Vagina (tissue), 2 donors: Measurements from ENCODE around the gene KRTAP10-7. TPM values are rescaled to one million over a fixed set of nuclear protein-coding genes. Genes with fewer than 3 reads are reported as not detected.
A peak's percentile ranks its signal among the peaks of the same experiment; 100 is the strongest.

ENCODE experiments used
- DNase-seq, 2 donors: peaks; one replicate each; pipeline ENCODE4 v3.0.0-alpha.2; 2017; ENCODE audit errors: extremely low spot score in 2 of 2
- H3K27ac ChIP-seq: fragments of 200-600 bp; sonication (generic); one replicate; pipeline ENCODE4 v1.5.1; 2019
- H3K27me3 ChIP-seq: fragments of 200-600 bp; sonication (generic); one replicate; pipeline ENCODE4 v1.5.1; 2019
- H3K36me3 ChIP-seq, 2 donors: fragments of 200-600 bp; sonication (generic); one replicate each; pipeline ENCODE4 v1.5.1; 2017 to 2019
- H3K4me1 ChIP-seq: fragments of 200-600 bp; sonication (generic); one replicate; pipeline ENCODE4 v1.5.1; 2019
- H3K4me3 ChIP-seq, 2 donors: fragments of 200-600 bp; sonication (generic); 1 replicate in 1 of 2; 2 replicates in 1 of 2; pipeline ENCODE4 v1.5.1; 2016 to 2019
- H3K9me3 ChIP-seq: fragments of 200-600 bp; sonication (generic); one replicate; pipeline ENCODE4 v1.5.1; 2019
- POLR2A ChIP-seq, 2 donors: fragments of 450-650 bp; IDR thresholded peaks; one replicate each; pipeline ENCODE4 v1.6.1; 2017; ENCODE audit warnings: antibody characterized with exemption in 2 of 2, mild to moderate bottlenecking in 2 of 2, moderate library complexity in 2 of 2
- POLR2AphosphoS5 ChIP-seq, 2 donors: sonication (generic); formaldehyde crosslinking; IDR thresholded peaks; one replicate each; pipeline ENCODE4 v1.9.0; 2017; ENCODE audit warnings: antibody characterized with exemption in 2 of 2, mild to moderate bottlenecking in 2 of 2, low read depth in 1 of 2; ENCODE audit not compliant: insufficient read depth in 1 of 2
- intact Hi-C: fragments of 100-400 bp; cut with DNase I; formaldehyde crosslinking; loops from one replicate; pipeline ENCODE4 v1.15.1; 2023
- total RNA-seq: library from RNA; depleted of rRNA; stranded (reverse); fragments of >200 nt; gene quantifications from one replicate; pipeline ENCODE4 v1.2.3, GENCODE V29; 2016
- TF ChIP-seq, protein P1 (sequence below), 3 experiments: fragments of 450-650 bp in 2 of 3; fragments of 200-600 bp in 1 of 3; sonication (generic) in 1 of 3; IDR thresholded peaks; one replicate each; pipeline ENCODE4 v1.5.1; 2017 to 2019; ENCODE audit warnings: antibody characterized with exemption in 3 of 3, mild to moderate bottlenecking in 2 of 3, moderate library complexity in 2 of 3

Gene KRTAP10-7
- total RNA-seq, 1 donor from 2014 or later: not detected

- TF ChIP-seq POLR2AphosphoS5 (IDR thresholded peaks at IDR 0.05; ENCODE audit: insufficient read depth in 1 of 2, low read depth in 1 of 2) (no peak), POLR2A (IDR thresholded peaks at IDR 0.05) (no peak)
- TF ChIP-seq, protein P1, sequence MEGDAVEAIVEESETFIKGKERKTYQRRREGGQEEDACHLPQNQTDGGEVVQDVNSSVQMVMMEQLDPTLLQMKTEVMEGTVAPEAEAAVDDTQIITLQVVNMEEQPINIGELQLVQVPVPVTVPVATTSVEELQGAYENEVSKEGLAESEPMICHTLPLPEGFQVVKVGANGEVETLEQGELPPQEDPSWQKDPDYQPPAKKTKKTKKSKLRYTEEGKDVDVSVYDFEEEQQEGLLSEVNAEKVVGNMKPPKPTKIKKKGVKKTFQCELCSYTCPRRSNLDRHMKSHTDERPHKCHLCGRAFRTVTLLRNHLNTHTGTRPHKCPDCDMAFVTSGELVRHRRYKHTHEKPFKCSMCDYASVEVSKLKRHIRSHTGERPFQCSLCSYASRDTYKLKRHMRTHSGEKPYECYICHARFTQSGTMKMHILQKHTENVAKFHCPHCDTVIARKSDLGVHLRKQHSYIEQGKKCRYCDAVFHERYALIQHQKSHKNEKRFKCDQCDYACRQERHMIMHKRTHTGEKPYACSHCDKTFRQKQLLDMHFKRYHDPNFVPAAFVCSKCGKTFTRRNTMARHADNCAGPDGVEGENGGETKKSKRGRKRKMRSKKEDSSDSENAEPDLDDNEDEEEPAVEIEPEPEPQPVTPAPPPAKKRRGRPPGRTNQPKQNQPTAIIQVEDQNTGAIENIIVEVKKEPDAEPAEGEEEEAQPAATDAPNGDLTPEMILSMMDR (IDR thresholded peaks at IDR 0.05): no peak
- Histone ChIP-seq H3K4me1 (no peaks in the 10 kb centered on the region), H3K4me3 (no peak overlapping the region), H3K27me3 (no peaks in the 10 kb centered on the region), H3K9me3 (peaks cover 5% of the 10 kb centered on the region), H3K27ac (no peak overlapping the region), H3K36me3 (no peaks in the 10 kb centered on the region)
- intact Hi-C loops: no loop called here
- DNase-seq: peak in 1 of 2 donors; percentile 34
Measured at GRCh38 chr21:44614961-44615391, 14.6 kb downstream of the KRTAP10-7 start.

DNA sequence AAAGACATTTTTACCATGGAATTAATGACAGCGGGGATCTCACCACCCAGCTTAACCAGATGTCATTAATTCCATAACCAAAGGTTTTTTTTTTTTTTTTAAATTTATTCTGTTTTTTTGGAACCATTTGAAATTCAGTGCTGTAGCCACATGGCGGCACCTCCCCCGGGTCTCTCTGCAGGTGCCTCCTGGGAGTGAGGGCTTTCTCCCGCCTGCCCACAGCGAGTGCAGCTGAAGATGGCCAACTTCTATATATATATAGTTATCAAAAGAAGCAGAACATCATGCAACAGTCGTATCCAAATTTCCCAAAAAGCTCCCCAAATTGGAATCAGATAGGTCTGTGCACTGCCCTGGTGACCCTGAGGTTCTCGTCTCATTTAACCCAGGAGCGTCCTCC, 15.1 kb downstream of the KRTAP10-7 start:
- no peak overlapping the region for H3K27ac ChIP-seq
- peaks cover 5% of the 10 kb centered on the region for H3K9me3 ChIP-seq
- no peak overlapping the region for H3K4me3 ChIP-seq
- no peak for DNase-seq
- H3K4me1 ChIP-seq: no peaks in the 10 kb centered on the region
- TF ChIP-seq, protein P1 (IDR thresholded peaks at IDR 0.05): no peak
- TF ChIP-seq POLR2A (IDR thresholded peaks at IDR 0.05) (no peak), POLR2AphosphoS5 (IDR thresholded peaks at IDR 0.05; ENCODE audit: insufficient read depth in 1 of 2, low read depth in 1 of 2) (no peak)
- no peaks in the 10 kb centered on the region for H3K27me3 ChIP-seq
- H3K36me3 ChIP-seq: no peaks in the 10 kb centered on the region
- intact Hi-C loops: no loop called here

DNA sequence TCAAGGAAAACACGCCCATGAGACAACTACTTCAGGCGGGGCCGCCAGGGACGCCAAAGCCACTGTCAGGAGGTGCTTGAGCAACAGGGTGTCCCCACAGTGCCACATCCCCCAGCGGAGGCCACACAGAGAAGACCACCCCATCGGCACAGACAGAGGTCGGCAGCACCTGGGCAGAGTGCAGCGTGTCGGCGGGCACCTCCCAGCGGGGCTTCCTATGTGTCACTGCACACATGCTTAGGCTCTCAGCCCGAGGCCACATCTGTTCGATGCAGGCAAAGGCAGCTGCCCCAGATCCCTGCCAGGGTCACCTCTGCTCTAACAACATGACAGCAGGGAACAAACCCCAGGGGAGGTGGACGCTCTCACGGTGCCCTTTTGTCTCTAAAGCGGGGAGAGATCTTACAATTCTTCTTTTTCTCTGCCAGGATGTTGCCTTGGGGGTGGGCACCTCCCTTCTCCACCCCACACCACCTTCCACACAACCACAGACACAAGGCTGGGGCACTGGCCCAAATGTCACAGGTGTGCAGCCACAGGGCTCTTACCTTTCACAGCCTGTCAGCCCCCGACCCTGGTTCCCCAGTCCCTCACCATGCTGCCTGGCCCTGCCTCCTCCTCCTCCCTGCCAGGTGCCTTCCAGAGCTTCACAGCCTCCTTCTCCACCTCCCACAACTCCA, 15.7 kb downstream of the KRTAP10-7 start:
- no peaks in the 10 kb centered on the region for H3K27me3 ChIP-seq
- no peaks in the 10 kb centered on the region for H3K4me1 ChIP-seq
- TF ChIP-seq, protein P1 (IDR thresholded peaks at IDR 0.05): no peak
- TF ChIP-seq POLR2AphosphoS5 (IDR thresholded peaks at IDR 0.05; ENCODE audit: insufficient read depth in 1 of 2, low read depth in 1 of 2) (no peak), POLR2A (IDR thresholded peaks at IDR 0.05) (no peak)
- H3K9me3 ChIP-seq: peaks cover 5% of the 10 kb centered on the region
- intact Hi-C loops: no loop called here
- peak in 1 of 2 donors; percentile 95 for DNase-seq
- no peak overlapping the region for H3K27ac ChIP-seq
- H3K36me3 ChIP-seq: no peaks in the 10 kb centered on the region
- H3K4me3 ChIP-seq: no peak overlapping the region

DNA sequence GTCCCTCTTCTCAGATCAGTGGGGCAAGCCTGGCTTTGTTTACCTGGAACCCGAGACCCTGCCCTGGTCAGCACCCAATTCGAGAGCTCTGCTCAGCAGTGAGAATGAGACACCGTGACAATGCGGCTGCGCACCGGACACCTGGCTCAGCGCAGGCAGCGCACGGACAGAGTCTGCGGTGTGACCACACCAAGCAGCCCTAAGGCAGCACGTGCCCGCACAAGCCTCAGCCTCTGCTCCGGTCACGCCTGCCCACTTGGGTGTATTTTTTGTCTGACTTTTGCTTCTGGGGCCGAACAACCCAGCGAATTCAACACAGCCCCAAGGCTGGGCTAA, 16.2 kb downstream of the KRTAP10-7 start:
- TF ChIP-seq POLR2AphosphoS5 (IDR thresholded peaks at IDR 0.05; ENCODE audit: insufficient read depth in 1 of 2, low read depth in 1 of 2) (no peak), POLR2A (IDR thresholded peaks at IDR 0.05) (no peak)
- TF ChIP-seq, protein P1 (IDR thresholded peaks at IDR 0.05): no peak

DNA sequence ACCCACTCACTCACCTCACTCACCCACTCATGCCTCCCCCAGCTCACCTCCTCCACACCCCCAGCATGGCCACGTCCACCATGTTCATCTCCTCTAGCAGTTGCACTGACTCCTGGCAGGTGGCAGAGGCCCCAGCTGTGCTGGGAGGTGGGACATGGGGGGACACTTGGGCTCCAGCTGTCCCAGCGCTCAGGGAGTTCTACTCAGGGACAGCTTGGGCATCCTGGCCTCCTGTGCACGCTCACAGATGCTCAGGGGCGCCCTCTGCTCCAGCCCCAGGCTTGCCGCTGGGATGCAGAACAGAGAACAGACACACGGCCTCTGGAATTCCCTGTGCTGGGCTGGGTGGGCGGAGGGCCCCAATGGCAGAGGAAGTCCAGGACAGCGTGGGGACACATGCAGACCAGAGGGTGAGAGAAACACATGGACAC, 16.7 kb downstream of the KRTAP10-7 start:
- Histone ChIP-seq H3K4me1 (no peaks in the 10 kb centered on the region), H3K36me3 (no peaks in the 10 kb centered on the region), H3K27ac (no peak overlapping the region), H3K27me3 (no peaks in the 10 kb centered on the region), H3K4me3 (no peak overlapping the region), H3K9me3 (no peaks in the 10 kb centered on the region)
- DNase-seq: peak; percentile 62 to 88
- intact Hi-C loops: no loop called here
- TF ChIP-seq POLR2AphosphoS5 (IDR thresholded peaks at IDR 0.05; ENCODE audit: insufficient read depth in 1 of 2, low read depth in 1 of 2): no peak
- TF ChIP-seq, protein P1 (IDR thresholded peaks at IDR 0.05): no peak
- no peak for TF ChIP-seq POLR2A (IDR thresholded peaks at IDR 0.05)

More for the DNA sequence above, 16.2 kb downstream of the KRTAP10-7 start:
- H3K4me3 ChIP-seq: no peak overlapping the region
- H3K9me3 ChIP-seq: peaks cover 4% of the 10 kb centered on the region
- no peaks in the 10 kb centered on the region for H3K4me1 ChIP-seq
- intact Hi-C loops: no loop called here
- no peaks in the 10 kb centered on the region for H3K27me3 ChIP-seq
- peak in 1 of 2 donors; percentile 67 for DNase-seq
- no peaks in the 10 kb centered on the region for H3K36me3 ChIP-seq
- no peak overlapping the region for H3K27ac ChIP-seq
